ENCODE measurements around the gene FBRS.
"Not testable (repeated sequence)": the region's sequence is repeated elsewhere in the genome, so short reads cannot be mapped to it uniquely, and the experiment has no call there.

The FBRS gene

DNA sequence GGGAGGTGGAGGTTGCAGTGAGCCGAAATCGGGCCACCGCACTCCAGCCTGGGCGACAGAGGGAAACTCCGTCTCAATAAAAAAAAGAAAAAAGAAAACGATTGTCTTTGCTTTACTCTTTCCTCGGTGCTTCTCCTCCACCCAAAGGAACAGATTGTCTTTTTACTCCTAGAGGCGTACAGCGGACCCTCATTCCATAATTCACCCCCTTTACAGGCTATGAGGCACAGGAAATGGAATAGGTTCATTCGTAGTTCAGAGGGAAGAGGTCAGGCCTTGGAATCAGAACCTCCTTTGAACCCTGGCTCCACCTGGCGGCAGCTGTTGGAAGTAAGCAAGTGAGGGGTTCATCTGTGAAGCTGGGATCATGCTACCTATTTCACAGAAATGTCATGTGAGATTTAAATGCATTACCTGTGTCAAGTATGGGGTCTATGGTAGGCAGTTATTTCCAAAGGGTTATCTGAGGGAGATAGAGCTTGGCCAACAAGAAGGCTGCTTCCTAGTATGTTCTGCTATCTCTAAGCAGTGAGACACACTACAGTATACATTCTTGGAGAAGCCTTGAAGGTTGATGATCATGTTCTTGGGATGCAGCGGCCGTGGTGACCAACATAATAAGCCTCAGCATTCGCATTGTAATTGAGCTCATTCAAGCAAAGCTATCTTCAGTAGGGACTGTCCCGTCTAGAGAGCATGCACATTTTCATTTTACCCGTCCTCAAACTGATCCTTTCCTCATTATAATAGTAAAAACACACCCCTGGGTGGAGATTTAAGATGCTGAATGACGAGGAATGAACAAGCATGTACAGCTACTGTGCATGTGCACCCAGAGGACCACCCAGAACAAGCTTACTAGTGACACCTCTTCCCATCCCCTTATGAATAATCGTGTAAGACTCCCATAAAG, 29.3 kb upstream of the FBRS start:
- Mint-ChIP-seq H3K36me3 (no peaks in the 10 kb centered on the region), H3K4me3 (peak overlapping the region; percentile 67), H3K9me3 (no peaks in the 10 kb centered on the region), H3K27ac (peak overlapping the region; percentile 29), H3K27me3 (no peaks in the 10 kb centered on the region), H3K4me1 (peaks cover 7% of the 10 kb centered on the region)
- DNase-seq (ENCODE audit: low spot score in 2 of 2) (peak; percentile 84 to 90), ATAC-seq (ENCODE audit: low read depth) (peak; percentile 90)

DNA sequence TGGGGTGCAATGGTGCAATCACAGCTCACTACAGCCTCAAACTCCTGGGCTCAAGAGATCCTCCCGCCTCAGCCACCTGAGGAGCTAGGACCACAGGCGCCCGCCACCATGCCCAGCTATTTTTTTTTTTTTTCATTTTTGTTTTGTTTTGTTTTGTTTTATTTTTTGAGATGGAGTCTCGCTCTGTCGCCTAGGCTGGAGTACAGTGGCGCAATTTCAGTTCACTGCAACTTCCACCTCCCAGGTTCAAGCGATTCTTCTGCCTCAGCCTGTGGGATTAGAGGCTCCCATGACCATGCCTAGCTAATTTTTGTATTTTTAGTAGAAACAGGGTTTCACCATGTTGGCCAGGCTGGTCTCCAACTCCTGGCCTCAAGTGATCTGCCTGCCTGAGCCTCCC, 25.8 kb upstream of the FBRS start:
- not testable (repeated sequence) for DNase-seq (ENCODE audit: low spot score in 2 of 2); H3K4me3 Mint-ChIP-seq; H3K27me3 Mint-ChIP-seq; H3K9me3 Mint-ChIP-seq; H3K27ac Mint-ChIP-seq; ATAC-seq (ENCODE audit: low read depth); H3K36me3 Mint-ChIP-seq
- peaks cover 19% of the 10 kb centered on the region for H3K4me1 Mint-ChIP-seq

DNA sequence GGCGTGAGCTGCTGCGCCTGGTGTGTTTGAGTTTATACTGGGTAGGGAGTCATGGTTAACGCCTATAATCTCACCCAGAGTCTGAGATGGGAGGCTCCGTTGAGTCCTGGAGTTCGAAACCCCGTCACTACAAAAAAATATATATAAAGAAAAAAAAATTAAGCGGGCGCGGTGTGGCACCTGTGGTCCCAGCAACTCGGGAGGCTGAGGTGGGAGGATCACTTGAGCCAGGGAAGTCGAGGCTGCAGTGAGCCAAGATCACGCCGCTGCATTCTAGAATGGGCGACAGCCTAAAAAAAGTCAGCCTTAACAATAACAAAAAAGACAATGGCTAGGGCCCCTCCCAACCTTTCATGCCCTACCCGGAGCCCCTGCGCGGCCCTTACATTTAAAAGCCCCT, 24.7 kb upstream of the FBRS start:
- no peak for ATAC-seq (ENCODE audit: low read depth)
- no peaks in the 10 kb centered on the region for H3K36me3 Mint-ChIP-seq
- H3K9me3 Mint-ChIP-seq = no peaks in the 10 kb centered on the region
- peak overlapping the region; percentile 85 for H3K4me3 Mint-ChIP-seq
- no peak for DNase-seq (ENCODE audit: low spot score in 2 of 2)
- H3K4me1 Mint-ChIP-seq = peaks cover 19% of the 10 kb centered on the region
- H3K27me3 Mint-ChIP-seq = no peaks in the 10 kb centered on the region
- peak overlapping the region; percentile 96 for H3K27ac Mint-ChIP-seq

DNA sequence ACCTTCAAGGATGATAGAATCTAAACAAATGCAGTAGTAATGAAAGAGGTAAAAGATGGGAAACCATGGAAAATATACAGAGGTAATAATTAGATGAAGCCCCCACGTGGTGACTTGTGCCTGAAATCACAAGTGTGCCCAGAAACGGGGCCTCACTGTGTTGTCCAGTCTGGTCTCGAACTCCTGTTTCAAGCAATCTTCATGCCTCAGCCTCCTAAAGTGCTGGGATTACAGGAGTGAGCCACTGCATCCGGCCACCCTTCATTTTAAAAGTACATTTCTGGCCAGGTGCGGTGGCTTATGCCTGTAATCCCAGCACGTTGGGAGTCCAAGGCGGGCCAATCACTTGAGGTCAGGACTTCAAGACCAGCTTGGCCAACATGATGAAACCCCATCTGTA, 21.6 kb upstream of the FBRS start:
- Mint-ChIP-seq H3K27me3 (no peaks in the 10 kb centered on the region), H3K4me3 (no peak overlapping the region), H3K4me1 (peaks cover 12% of the 10 kb centered on the region), H3K36me3 (no peaks in the 10 kb centered on the region), H3K27ac (no peak overlapping the region), H3K9me3 (no peaks in the 10 kb centered on the region)
- no peak for DNase-seq (ENCODE audit: low spot score in 2 of 2)
- no peak for ATAC-seq (ENCODE audit: low read depth)

DNA sequence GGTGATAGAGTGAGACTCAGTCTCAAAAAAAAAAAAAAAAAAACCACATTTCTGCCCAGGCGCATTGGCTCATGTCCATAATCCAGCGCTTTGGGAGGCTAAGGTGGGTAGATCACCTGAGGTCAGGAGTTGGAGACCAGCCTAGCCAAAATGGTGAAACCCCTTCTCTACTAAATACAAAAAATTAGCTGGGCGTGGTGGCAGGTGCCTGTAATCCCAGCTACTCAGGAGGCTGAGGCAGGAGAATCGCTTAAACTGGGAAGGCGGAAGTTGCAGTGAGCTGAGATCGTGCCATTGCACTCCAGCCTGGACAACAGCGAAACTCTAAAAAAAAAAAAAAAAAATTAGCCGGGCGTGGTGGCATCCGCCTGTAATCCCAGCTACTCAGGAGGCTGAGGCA, 21.1 kb upstream of the FBRS start:
- not testable (repeated sequence) for H3K36me3 Mint-ChIP-seq, H3K27ac Mint-ChIP-seq, H3K9me3 Mint-ChIP-seq

DNA sequence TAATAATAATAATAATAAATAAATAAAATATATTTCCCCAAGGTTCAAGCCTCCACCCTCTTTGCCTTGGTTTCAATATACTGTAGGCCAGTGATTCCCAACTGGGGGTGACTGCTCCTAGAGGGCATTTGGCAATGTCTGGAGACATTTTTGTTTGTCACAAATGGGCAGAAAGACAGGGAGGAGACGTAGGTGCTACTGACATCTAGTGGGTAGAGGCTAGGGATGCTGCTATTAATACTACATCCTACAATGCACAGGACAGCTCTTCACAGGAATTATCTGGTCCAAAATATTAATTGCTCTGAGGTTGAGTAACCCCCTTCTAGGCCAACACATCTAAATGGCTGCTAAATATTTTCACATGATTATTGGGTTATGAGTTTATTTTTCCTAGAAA, 20.3 kb upstream of the FBRS start:
- Mint-ChIP-seq H3K36me3 (no peaks in the 10 kb centered on the region), H3K27ac (no peak overlapping the region), H3K9me3 (no peaks in the 10 kb centered on the region), H3K4me3 (no peak overlapping the region), H3K4me1 (peaks cover 12% of the 10 kb centered on the region), H3K27me3 (no peaks in the 10 kb centered on the region)
- DNase-seq (ENCODE audit: low spot score in 2 of 2) (no peak), ATAC-seq (ENCODE audit: low read depth) (peak; percentile 8)

More for the DNA sequence above, 21.1 kb upstream of the FBRS start:
- not testable (repeated sequence) for DNase-seq (ENCODE audit: low spot score in 2 of 2); ATAC-seq (ENCODE audit: low read depth); H3K4me3 Mint-ChIP-seq; H3K27me3 Mint-ChIP-seq
- peaks cover 12% of the 10 kb centered on the region for H3K4me1 Mint-ChIP-seq

DNA sequence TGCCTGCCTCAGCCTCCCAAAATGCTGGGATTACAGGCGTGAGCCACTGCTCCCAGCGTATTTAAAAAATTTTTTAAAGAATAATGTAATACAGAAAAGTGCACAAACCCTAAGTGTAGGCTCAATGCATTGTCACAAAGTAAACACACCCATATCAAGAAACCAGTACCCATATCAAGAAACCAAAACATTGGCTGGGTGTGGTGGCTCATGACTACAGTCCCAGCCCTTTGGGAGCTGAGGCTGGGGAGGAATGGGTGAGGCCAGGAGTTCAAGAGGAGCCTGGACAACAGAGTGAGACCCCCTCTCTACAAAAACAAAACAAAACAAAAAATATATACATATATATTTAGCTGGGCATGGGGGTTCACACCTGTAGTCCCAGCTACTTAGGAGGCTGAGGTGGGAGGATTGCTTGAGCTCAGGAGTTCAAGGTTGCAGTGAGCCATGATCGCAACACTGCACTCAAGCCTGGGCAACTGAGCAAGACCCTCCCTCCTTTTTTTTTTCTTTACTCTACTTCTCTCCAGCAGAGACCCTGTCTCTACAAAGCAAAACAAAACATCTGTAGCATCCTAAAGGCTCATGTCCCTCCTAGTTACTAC, 16.8 kb upstream of the FBRS start:
- Mint-ChIP-seq H3K36me3 (no peaks in the 10 kb centered on the region), H3K4me1 (no peaks in the 10 kb centered on the region), H3K27me3 (no peaks in the 10 kb centered on the region), H3K9me3 (no peaks in the 10 kb centered on the region), H3K27ac (no peak overlapping the region), H3K4me3 (no peak overlapping the region)
- ATAC-seq (ENCODE audit: low read depth) = no peak
- no peak for DNase-seq (ENCODE audit: low spot score in 2 of 2)

DNA sequence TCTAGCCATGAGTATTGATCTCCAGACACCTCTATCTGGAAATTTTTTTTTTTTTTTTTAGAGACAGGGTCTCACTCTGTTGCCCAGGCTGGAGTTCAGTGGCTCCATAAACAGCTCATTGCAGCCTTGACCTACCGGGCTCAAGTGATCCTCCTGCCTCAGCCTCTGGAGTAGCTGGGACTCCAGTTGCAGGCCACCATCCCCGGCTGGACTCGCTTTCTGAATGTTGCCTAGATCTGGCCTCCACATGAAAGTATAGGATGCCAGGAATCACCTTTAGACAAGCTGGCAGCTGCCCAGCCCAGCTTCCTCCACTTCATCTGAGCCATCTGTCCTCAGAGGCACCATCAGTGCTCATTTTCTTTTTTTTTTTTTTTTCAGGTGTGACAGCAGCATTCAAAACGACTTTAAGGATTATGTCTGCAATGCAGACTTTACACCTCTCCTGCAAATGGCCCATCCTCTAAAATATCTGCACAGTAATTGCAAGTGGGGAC, 13.8 kb upstream of the FBRS start:
- Mint-ChIP-seq H3K27me3 (no peaks in the 10 kb centered on the region), H3K27ac (no peak overlapping the region), H3K4me1 (peaks cover 2% of the 10 kb centered on the region), H3K9me3 (no peaks in the 10 kb centered on the region), H3K36me3 (no peaks in the 10 kb centered on the region), H3K4me3 (no peak overlapping the region)
- DNase-seq (ENCODE audit: low spot score in 2 of 2) (no peak), ATAC-seq (ENCODE audit: low read depth) (no peak)

DNA sequence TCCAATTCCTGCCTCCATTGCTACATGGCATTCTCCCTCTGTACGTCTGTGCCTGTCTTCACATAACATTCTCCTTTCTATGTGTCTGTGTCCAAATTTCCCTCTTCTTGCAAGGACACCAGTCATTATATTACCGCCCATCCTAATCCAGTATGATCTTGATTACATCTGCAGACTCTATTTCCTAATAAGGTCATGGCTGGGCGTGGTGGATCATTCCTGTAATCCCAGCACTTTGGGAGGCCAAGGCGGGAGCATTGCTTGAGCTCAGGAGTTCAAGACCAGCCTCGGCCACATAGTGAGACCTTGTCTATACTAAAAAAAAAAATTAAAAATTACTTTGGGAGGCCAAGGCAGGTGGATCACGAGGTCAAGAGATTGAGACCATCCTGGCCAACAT, 12.5 kb upstream of the FBRS start:
- Mint-ChIP-seq H3K27me3 (no peaks in the 10 kb centered on the region), H3K4me1 (peaks cover 4% of the 10 kb centered on the region), H3K36me3 (peaks cover 2% of the 10 kb centered on the region), H3K27ac (no peak overlapping the region), H3K4me3 (no peak overlapping the region), H3K9me3 (no peaks in the 10 kb centered on the region)
- DNase-seq (ENCODE audit: low spot score in 2 of 2) (no peak), ATAC-seq (ENCODE audit: low read depth) (no peak)

DNA sequence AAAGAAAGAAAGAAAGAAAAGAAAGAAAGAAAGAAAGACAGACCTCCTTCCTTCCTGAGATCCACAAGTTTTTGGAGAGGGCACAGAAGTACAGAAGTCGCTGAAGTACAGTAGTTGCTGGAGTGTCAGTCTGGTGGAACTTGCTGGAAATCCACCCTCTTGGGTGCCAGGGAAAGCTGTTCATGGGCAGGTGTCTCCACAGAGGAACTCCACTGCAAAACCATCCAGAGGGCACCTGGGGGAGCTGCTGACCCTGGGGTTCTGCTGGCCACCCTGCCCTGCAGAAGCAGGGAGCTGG, 11.0 kb upstream of the FBRS start:
- no peak for ATAC-seq (ENCODE audit: low read depth)
- no peak overlapping the region for H3K27ac Mint-ChIP-seq
- DNase-seq (ENCODE audit: low spot score in 2 of 2) = no peak
- H3K36me3 Mint-ChIP-seq = peaks cover 2% of the 10 kb centered on the region
- no peaks in the 10 kb centered on the region for H3K9me3 Mint-ChIP-seq
- H3K4me1 Mint-ChIP-seq = peaks cover 8% of the 10 kb centered on the region
- no peak overlapping the region for H3K4me3 Mint-ChIP-seq
- H3K27me3 Mint-ChIP-seq = no peaks in the 10 kb centered on the region

DNA sequence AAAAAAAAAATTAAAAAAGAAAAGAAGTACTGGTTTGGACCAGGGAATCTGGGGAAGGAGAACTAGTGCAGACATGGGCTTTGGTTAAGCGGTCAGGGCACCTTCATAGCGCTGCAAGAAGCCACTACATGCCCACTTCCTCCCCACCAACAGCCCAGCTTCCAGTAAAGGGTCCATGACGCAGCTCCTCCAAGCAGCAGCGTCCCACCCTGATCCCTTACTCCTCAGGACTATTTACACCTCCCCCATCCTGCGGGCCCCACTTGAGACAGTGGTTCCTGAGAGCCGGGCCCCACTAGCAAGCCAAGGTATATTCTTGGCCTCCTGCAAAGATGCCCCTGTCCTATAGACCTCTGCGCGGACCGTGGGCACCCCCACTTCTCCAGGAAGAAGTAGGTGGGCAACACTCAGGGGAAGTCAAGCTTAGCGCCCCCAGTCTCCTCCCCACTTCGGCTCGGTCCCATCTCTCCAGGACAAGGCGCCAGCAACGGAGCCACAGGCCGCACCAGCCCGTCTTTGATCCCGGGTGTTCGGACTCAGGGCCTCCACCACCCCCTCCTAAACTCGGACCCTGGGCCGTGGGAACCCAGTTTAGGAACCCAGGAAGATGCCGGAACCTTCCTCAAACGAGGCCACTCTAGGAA, 8.4 kb upstream of the FBRS start:
- no peaks in the 10 kb centered on the region for H3K9me3 Mint-ChIP-seq
- peaks cover 7% of the 10 kb centered on the region for H3K36me3 Mint-ChIP-seq
- ATAC-seq (ENCODE audit: low read depth) = no peak
- H3K27ac Mint-ChIP-seq = peak overlapping the region; percentile 95
- no peak for DNase-seq (ENCODE audit: low spot score in 2 of 2)
- H3K4me3 Mint-ChIP-seq = peak overlapping the region; percentile 97
- H3K4me1 Mint-ChIP-seq = peaks cover 15% of the 10 kb centered on the region
- H3K27me3 Mint-ChIP-seq = no peaks in the 10 kb centered on the region

DNA sequence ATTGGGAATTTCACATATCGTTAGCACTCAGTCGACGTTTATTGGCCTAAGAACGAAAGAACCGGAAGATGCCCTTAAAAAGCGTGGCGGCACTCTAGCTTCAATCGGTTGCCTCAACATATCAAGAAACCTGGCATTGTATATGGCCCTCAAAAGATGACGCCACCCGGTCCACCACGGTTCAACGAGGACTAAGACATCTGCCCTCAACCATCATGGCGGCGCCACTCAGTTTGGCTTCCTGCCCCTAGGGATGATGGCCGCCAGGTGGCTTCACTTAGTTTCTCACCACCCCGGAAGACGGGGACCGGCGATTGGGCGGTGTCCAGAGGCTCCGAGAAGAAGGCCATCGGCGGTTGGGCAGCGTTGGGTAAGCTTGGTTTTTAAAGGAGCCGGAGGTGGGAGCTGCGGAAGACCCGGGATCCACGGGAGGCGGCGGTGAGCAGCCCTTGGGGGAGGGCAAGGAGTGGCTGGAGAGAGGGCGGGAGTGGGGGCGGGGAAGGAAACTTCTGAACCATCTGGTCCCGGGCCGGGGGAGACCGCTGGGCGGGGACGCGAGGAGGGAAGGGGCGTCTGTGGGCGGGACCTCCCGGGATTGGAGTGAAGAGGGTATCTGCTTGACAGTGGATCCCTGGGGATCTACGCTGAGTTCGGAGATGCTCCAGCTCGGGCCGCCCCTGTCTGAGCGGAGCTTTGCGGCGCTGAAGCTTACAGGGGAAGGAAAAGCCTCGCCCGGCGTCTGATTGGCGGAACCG, 7.7 kb upstream of the FBRS start, which contains the start of gene PRR14:
PRR14 (plus strand) TSS at position 592 of the 755 bp plus-strand sequence. CDS start 686 bp downstream, outside the sequence.
- H3K9me3 Mint-ChIP-seq = no peaks in the 10 kb centered on the region
- no peaks in the 10 kb centered on the region for H3K27me3 Mint-ChIP-seq
- ATAC-seq (ENCODE audit: low read depth) = peak; percentile 83
- H3K27ac Mint-ChIP-seq = peak within 1 kb of the TSS; percentile 95
- peak within 1 kb of the TSS; percentile 97 for H3K4me3 Mint-ChIP-seq
- peak; percentile 92 to 95 for DNase-seq (ENCODE audit: low spot score in 2 of 2)
- peaks cover 15% of the 10 kb centered on the region for H3K4me1 Mint-ChIP-seq
- peaks cover 10% of the 10 kb centered on the region for H3K36me3 Mint-ChIP-seq

DNA sequence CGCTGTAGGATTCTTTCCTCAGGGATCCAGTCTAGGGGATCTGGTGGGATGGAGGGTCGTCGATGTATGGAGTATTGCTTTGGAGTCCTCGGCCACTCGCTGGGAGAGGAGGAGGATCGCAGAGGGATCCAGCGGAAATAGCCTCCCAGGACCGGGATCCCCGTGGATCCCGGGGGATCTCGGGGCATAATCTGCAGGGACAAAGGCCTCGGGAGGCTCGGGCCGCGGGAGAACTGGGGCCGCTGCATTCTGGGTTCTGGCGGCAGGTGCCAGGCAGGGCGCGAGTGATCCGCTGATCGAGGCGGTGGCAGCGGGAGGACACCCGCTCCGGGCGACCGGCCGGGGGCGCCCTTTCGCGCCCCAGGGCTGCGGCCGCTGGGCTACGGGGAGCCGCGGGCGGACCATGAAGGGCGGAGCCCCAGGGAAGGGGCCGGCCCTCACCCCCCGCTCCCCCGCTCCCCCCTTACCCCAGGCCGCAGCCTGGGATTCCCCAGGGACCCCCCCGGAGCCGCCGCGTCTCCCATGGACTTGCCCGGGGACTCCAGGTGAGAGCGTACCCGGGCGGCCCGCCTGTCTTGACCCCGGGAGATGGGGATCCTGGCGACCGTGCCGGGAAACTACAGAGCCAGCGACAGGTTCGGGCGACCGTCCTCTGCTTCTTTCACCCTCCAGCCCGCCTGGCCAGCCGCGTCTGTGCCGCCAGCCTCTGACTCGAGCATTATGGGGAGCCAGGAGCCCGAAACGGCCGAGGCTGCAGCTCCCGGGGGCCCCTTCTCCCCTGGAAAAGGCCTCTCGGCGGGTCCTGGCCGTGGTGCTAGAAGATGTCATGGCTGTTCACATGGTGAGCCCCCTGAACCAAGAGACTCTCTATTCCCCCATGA, 6.9 kb upstream of the FBRS start:
- ATAC-seq (ENCODE audit: low read depth) (peak; percentile 66), DNase-seq (ENCODE audit: low spot score in 2 of 2) (peak; percentile 73 to 74)
- no peaks in the 10 kb centered on the region for H3K9me3 Mint-ChIP-seq
- H3K4me1 Mint-ChIP-seq = peaks cover 17% of the 10 kb centered on the region
- H3K27me3 Mint-ChIP-seq = no peaks in the 10 kb centered on the region
- H3K27ac Mint-ChIP-seq = peak overlapping the region; percentile 95
- peaks cover 12% of the 10 kb centered on the region for H3K36me3 Mint-ChIP-seq
- H3K4me3 Mint-ChIP-seq = peak overlapping the region; percentile 97
